Sigmoid colon (tissue), 7 donors: ENCODE results near the gene MAT1A. TPM values are rescaled to one million over a fixed set of nuclear protein-coding genes. Genes with fewer than 3 reads are reported as not detected.

Source experiments
- DNase-seq: peaks from one replicate; pipeline ENCODE4 v3.0.0-alpha.2; 2019
- H3K27ac ChIP-seq, 4 donors: fragments of 200-600 bp; sonication (generic); one replicate each; pipeline ENCODE4 v1.5.1; 2016 to 2019; ENCODE audit warnings: mild to moderate bottlenecking in 1 of 4
- H3K27me3 ChIP-seq, 3 donors: fragments of 200-600 bp; sonication (generic); one replicate each; pipeline ENCODE4 v1.5.1; 2019; ENCODE audit warnings: mild to moderate bottlenecking in 1 of 3
- H3K36me3 ChIP-seq, 4 donors: fragments of 200-600 bp; sonication (generic); one replicate each; pipeline ENCODE4 v1.5.1; 2016 to 2019
- H3K4me1 ChIP-seq, 4 donors: fragments of 200-600 bp; sonication (generic); one replicate each; pipeline ENCODE4 v1.5.1; 2017 to 2019
- H3K4me3 ChIP-seq, 4 donors: fragments of 200-600 bp; sonication (generic); one replicate each; pipeline ENCODE4 v1.5.1; 2017 to 2019; ENCODE audit warnings: mild to moderate bottlenecking in 2 of 4, moderate library complexity in 1 of 4
- H3K9me3 ChIP-seq, 4 donors: fragments of 200-600 bp in 3 of 4; sonication (generic) in 3 of 4; one replicate each; pipeline versions ENCODE4 v1.5.1 to v1.6.1; 2013 to 2019
- CTCF ChIP-seq, 4 experiments: fragments of 450-650 bp in 3 of 4; fragments of 200-600 bp in 1 of 4; IDR thresholded peaks; one replicate each; pipeline ENCODE4 v1.5.1; 2016 to 2019; ENCODE audit warnings: antibody characterized with exemption in 4 of 4, mild to moderate bottlenecking in 3 of 4, moderate library complexity in 2 of 4
- EP300 ChIP-seq, 4 donors: sonication (generic); formaldehyde crosslinking; IDR thresholded peaks; one replicate each; pipeline ENCODE4 v1.6.1; 2017; ENCODE audit warnings: antibody characterized with exemption in 4 of 4
- POLR2A ChIP-seq, 2 donors: fragments of 450-650 bp; IDR thresholded peaks; one replicate each; pipeline ENCODE4 v1.6.1; 2016; ENCODE audit warnings: antibody characterized with exemption in 2 of 2, mild to moderate bottlenecking in 2 of 2, moderate library complexity in 2 of 2
- POLR2AphosphoS5 ChIP-seq, 4 donors: sonication (generic); formaldehyde crosslinking; IDR thresholded peaks; one replicate each; pipeline ENCODE4 v1.6.1; 2017; ENCODE audit warnings: antibody characterized with exemption in 4 of 4
- WGBS, 2 donors: extraction: QIAGEN DNeasy Blood & Tissue Kit; methylation state at CpG; one replicate each; pipeline ENCODE4 v1.1.7; 2013; 5-methylcytosine and 5-hydroxymethylcytosine counted together
- intact Hi-C: fragments of 100-400 bp; cut with DNase I; formaldehyde crosslinking; loops from one replicate; pipeline ENCODE4 v1.15.1; 2023
- polyA plus RNA-seq, 3 donors: library from polyadenylated mRNA; stranded (reverse); fragments of 200-250 nt; gene quantifications; one replicate each; pipeline ENCODE4 v1.2.3, GENCODE V29; 2013
- total RNA-seq, 4 donors: library from RNA; depleted of rRNA; stranded (reverse); fragments of >200 nt; gene quantifications; one replicate each; pipeline ENCODE4 v1.1.0, GENCODE V29; 2016
- donor health status: healthy with polysubstance abuse.
- donor health status: Bipolar disorder and iron deficiency.
- donor health status: healthy.

The MAT1A gene
- not detected for total RNA-seq
- polyA plus RNA-seq = under 1 TPM in 2 of 3 donors, not detected in 1; 0.23 to 0.31 TPM

- intact Hi-C loops = loop anchor here (10.0 kb wide), 1 partner anchor 505 kb away; no protein-coding TSS in a partner anchor
- DNase-seq = no peak
- WGBS, 2 donors = 6 to 29% methylated on average over 9 of the region's 9 CpGs
- TF ChIP-seq EP300 (IDR thresholded peaks at IDR 0.05) (no peak), POLR2AphosphoS5 (IDR thresholded peaks at IDR 0.05) (no peak), CTCF (IDR thresholded peaks at IDR 0.05) (no peak), POLR2A (IDR thresholded peaks at IDR 0.05) (no peak)
- Histone ChIP-seq H3K27me3 (no peaks in the 10 kb centered on the region), H3K36me3 (no peaks in the 10 kb centered on the region), H3K9me3 (no peaks in the 10 kb centered on the region), H3K27ac (no peak within 1 kb of the TSS), H3K4me3 (no peak within 1 kb of the TSS), H3K4me1 (no peaks in the 10 kb centered on the region)
These were observed at the start of gene MAT1A for GRCh38 chr10:80289451-80290287. TSS of gene MAT1A (minus strand) at chr10:80289658. CDS start at chr10:80289423, 235 bp downstream.

GRCh38 chr10:80333983-80334382, 44.5 kb upstream of the MAT1A start:
- H3K27ac ChIP-seq = no peak overlapping the region
- H3K9me3 ChIP-seq = no peaks in the 10 kb centered on the region
- H3K4me1 ChIP-seq = no peaks in the 10 kb centered on the region
- H3K27me3 ChIP-seq = no peaks in the 10 kb centered on the region
- intact Hi-C loops = no loop called here
- 97 to 100% methylated on average over 1 of the region's 1 CpG for WGBS, 2 donors
- H3K4me3 ChIP-seq = no peak overlapping the region
- no peaks in the 10 kb centered on the region for H3K36me3 ChIP-seq
- DNase-seq = no peak
- TF ChIP-seq POLR2AphosphoS5 (IDR thresholded peaks at IDR 0.05) (no peak), POLR2A (IDR thresholded peaks at IDR 0.05) (no peak), CTCF (IDR thresholded peaks at IDR 0.05) (no peak), EP300 (IDR thresholded peaks at IDR 0.05) (no peak)

- Histone ChIP-seq H3K36me3 (no peaks in the 10 kb centered on the region), H3K4me3 (no peak overlapping the region), H3K4me1 (no peaks in the 10 kb centered on the region), H3K27me3 (no peaks in the 10 kb centered on the region), H3K27ac (no peak overlapping the region), H3K9me3 (no peaks in the 10 kb centered on the region)
- intact Hi-C loops = no loop called here
- TF ChIP-seq POLR2AphosphoS5 (IDR thresholded peaks at IDR 0.05) (no peak), EP300 (IDR thresholded peaks at IDR 0.05) (no peak), CTCF (IDR thresholded peaks at IDR 0.05) (no peak), POLR2A (IDR thresholded peaks at IDR 0.05) (no peak)
- no peak for DNase-seq
- 79 to 81% methylated on average over 6 of the region's 6 CpGs for WGBS, 2 donors
These were observed 35.5 kb upstream of the MAT1A start for GRCh38 chr10:80324891-80325364.

- no peak for DNase-seq
- intact Hi-C loops = no loop called here
- no peak overlapping the region for H3K27ac ChIP-seq
- 59 to 64% methylated on average over 1 of the region's 1 CpG for WGBS, 2 donors
- no peak for TF ChIP-seq EP300 (IDR thresholded peaks at IDR 0.05)
- no peak for TF ChIP-seq POLR2A (IDR thresholded peaks at IDR 0.05)
- TF ChIP-seq POLR2AphosphoS5 (IDR thresholded peaks at IDR 0.05) = no peak
- no peak for TF ChIP-seq CTCF (IDR thresholded peaks at IDR 0.05)
- no peaks in the 10 kb centered on the region for H3K4me1 ChIP-seq
- H3K27me3 ChIP-seq = no peaks in the 10 kb centered on the region
- no peaks in the 10 kb centered on the region for H3K9me3 ChIP-seq
- no peaks in the 10 kb centered on the region for H3K36me3 ChIP-seq
- H3K4me3 ChIP-seq = no peak overlapping the region
These were observed 34.6 kb upstream of the MAT1A start for GRCh38 chr10:80324086-80324485.
